Immature natural killer cell (primary cell): ENCODE measurements around the gene C1orf159. TPM values are rescaled to one million over a fixed set of nuclear protein-coding genes. Genes with fewer than 3 reads are reported as not detected.

Source experiments
- polyA plus RNA-seq, 3 donors: library from polyadenylated mRNA; unstranded; fragments of 300-500 nt; fragmentation: Illumina TruSeq; gene quantifications; one replicate each; pipeline ENCODE4 v1.2.3, GENCODE V29; 2021

C1orf159 gene
- polyA plus RNA-seq, 3 donors from 2014 or later = 0.99 to 7.5 (median 4.1) TPM

Other genes starting within 250 kb of the C1orf159 start
- gene SAMD11, start 192.2 kb downstream of the C1orf159 start, polyA plus RNA-seq = under 1 TPM in 1 of 3 donors, not detected in 2; 0.14 TPM
- gene NOC2L, start 156.8 kb downstream of the C1orf159 start, polyA plus RNA-seq = 10 to 100 TPM; 48.2 to 69.8 (median 53.5) TPM
- 1 to 10 TPM in 2 of 3 donors, not detected in 1; 1.8 to 2.2 TPM for gene KLHL17, start 155.5 kb downstream of the C1orf159 start, polyA plus RNA-seq
- 1 to 10 TPM in 1 of 3 donors, under 1 TPM in 2; 0.14 to 2.2 (median 0.68) TPM for gene PLEKHN1, start 149.6 kb downstream of the C1orf159 start, polyA plus RNA-seq
- not detected for gene PERM1, start 134.0 kb downstream of the C1orf159 start, polyA plus RNA-seq
- 1 to 10 TPM; 2.3 to 7.7 (median 2.4) TPM for gene HES4, start 116.0 kb downstream of the C1orf159 start, polyA plus RNA-seq
- gene ISG15, start 102.6 kb downstream of the C1orf159 start, polyA plus RNA-seq = 100 to 1,000 TPM; 304 to 360 (median 354) TPM
- gene AGRN, start 96.0 kb downstream of the C1orf159 start, polyA plus RNA-seq = under 1 TPM in 1 of 3 donors, not detected in 2; 0.87 TPM
- not detected for gene RNF223, start 41.8 kb downstream of the C1orf159 start, polyA plus RNA-seq
- under 1 TPM; 0.68 to 0.83 (median 0.69) TPM for gene TTLL10, start 57.8 kb upstream of the C1orf159 start, polyA plus RNA-seq
- 100 to 1,000 TPM in 2 of 3 donors, 10 to 100 TPM in 1; 56.4 to 136 (median 105) TPM for gene TNFRSF18, start 90.5 kb upstream of the C1orf159 start, polyA plus RNA-seq
- gene TNFRSF4, start 98.1 kb upstream of the C1orf159 start, polyA plus RNA-seq = 10 to 100 TPM in 2 of 3 donors, 1 to 10 TPM in 1; 7.6 to 16.3 (median 12.1) TPM
- 100 to 1,000 TPM; 157 to 240 (median 194) TPM for gene SDF4, start 115.9 kb upstream of the C1orf159 start, polyA plus RNA-seq
- 10 to 100 TPM in 1 of 3 donors, 1 to 10 TPM in 2; 5.3 to 13.9 (median 9.9) TPM for gene B3GALT6, start 116.1 kb upstream of the C1orf159 start, polyA plus RNA-seq
- gene C1QTNF12, start 130.6 kb upstream of the C1orf159 start, polyA plus RNA-seq = not detected
- 100 to 1,000 TPM in 1 of 3 donors, 10 to 100 TPM in 2; 77.8 to 105 (median 83.9) TPM for gene UBE2J2, start 157.8 kb upstream of the C1orf159 start, polyA plus RNA-seq
- not detected for gene SCNN1D, start 164.3 kb upstream of the C1orf159 start, polyA plus RNA-seq
- 1 to 10 TPM; 1.4 to 7.0 (median 4.6) TPM for gene ACAP3, start 191.8 kb upstream of the C1orf159 start, polyA plus RNA-seq
- 10 to 100 TPM; 17.3 to 25.4 (median 18.9) TPM for gene PUSL1, start 192.5 kb upstream of the C1orf159 start, polyA plus RNA-seq
- 10 to 100 TPM; 62.1 to 68.8 (median 67.5) TPM for gene INTS11, start 208.6 kb upstream of the C1orf159 start, polyA plus RNA-seq
- gene CPTP, start 208.7 kb upstream of the C1orf159 start, polyA plus RNA-seq = 10 to 100 TPM in 2 of 3 donors, 1 to 10 TPM in 1; 9.2 to 23.7 (median 10.5) TPM
- under 1 TPM in 1 of 3 donors, not detected in 2; 0.08 TPM for gene TAS1R3, start 215.2 kb upstream of the C1orf159 start, polyA plus RNA-seq
- 1 to 10 TPM in 2 of 3 donors, under 1 TPM in 1; 0.78 to 1.5 (median 1.4) TPM for gene DVL1, start 233.3 kb upstream of the C1orf159 start, polyA plus RNA-seq
- not detected for gene MXRA8, start 242.5 kb upstream of the C1orf159 start, polyA plus RNA-seq